Hematopoietic multipotent progenitor cell treated with erythropoietin and hydrocortisone succinate and interleukin-3 and kit ligand, for 8 days (in vitro differentiated cells): ENCODE data around the gene ADSL.

ENCODE experiments used
- DNase-seq: peaks from one replicate; pipeline ENCODE4 v3.0.0-alpha.2; 2015

Gene ADSL

GRCh38 chr22:40420341-40421081 lies 74.2 kb downstream of the ADSL start:
- no peak for DNase-seq

- no peak for DNase-seq
Observed at GRCh38 chr22:40421082-40421350, 74.7 kb downstream of the ADSL start.

- no peak for DNase-seq
Observed at GRCh38 chr22:40421941-40422340, 75.6 kb downstream of the ADSL start.

GRCh38 chr22:40422558-40423309 lies 76.4 kb downstream of the ADSL start:
- no peak for DNase-seq

- DNase-seq, result no peak
Observed at GRCh38 chr22:40423310-40423688, 77.0 kb downstream of the ADSL start.

GRCh38 chr22:40423882-40424640 lies 77.8 kb downstream of the ADSL start:
- no peak for DNase-seq

- no peak for DNase-seq
Observed at GRCh38 chr22:40425082-40425481, 78.8 kb downstream of the ADSL start.

GRCh38 chr22:40426594-40427333 lies 80.5 kb downstream of the ADSL start:
- DNase-seq, result no peak

GRCh38 chr22:40428796-40429195 lies 82.5 kb downstream of the ADSL start:
- DNase-seq, result no peak

GRCh38 chr22:40429481-40429880 lies 83.2 kb downstream of the ADSL start:
- no peak for DNase-seq

- DNase-seq, result no peak
Observed at GRCh38 chr22:40430991-40431390, 84.7 kb downstream of the ADSL start.

- no peak for DNase-seq
Observed at GRCh38 chr22:40432157-40432556, 85.9 kb downstream of the ADSL start.

- no peak for DNase-seq
Observed at GRCh38 chr22:40432625-40433024, 86.3 kb downstream of the ADSL start.

GRCh38 chr22:40433416-40434090 lies 87.3 kb downstream of the ADSL start:
- DNase-seq, result no peak

- DNase-seq, result no peak
Observed at GRCh38 chr22:40434106-40434505, 87.8 kb downstream of the ADSL start.

- DNase-seq, result no peak
Observed at GRCh38 chr22:40434745-40435144, 88.4 kb downstream of the ADSL start.

GRCh38 chr22:40436505-40437431 lies 90.5 kb downstream of the ADSL start:
- DNase-seq, result peak; percentile 84
